ENCODE measurements around the gene KIF24. TPM values are rescaled to one million over a fixed set of nuclear protein-coding genes. Genes with fewer than 3 reads are reported as not detected.
A peak's percentile ranks its signal among the peaks of the same experiment; 100 is the strongest.
"Not testable (repeated sequence)": the region's sequence is repeated elsewhere in the genome, so short reads cannot be mapped to it uniquely, and the experiment has no call there.

The KIF24 gene
- polyA plus RNA-seq, 1 donor from 2014 or later: not detected

- no peaks in the 10 kb centered on the region for H3K27me3 Mint-ChIP-seq
- H3K4me1 Mint-ChIP-seq: peaks cover 8 to 16% (median 8%) of the 10 kb centered on the region in 3 donors
- H3K4me3 Mint-ChIP-seq: peak overlapping the region in 1 of 4 donors; percentile 44
- no peaks in the 10 kb centered on the region for H3K9me3 Mint-ChIP-seq
- peaks cover 1% of the 10 kb centered on the region for H3K36me3 Mint-ChIP-seq
- H3K27ac Mint-ChIP-seq: peak overlapping the region in 1 of 3 donors; percentile 25
Measured at GRCh38 chr9:34326690-34327089, 2.4 kb downstream of the KIF24 start.

- peaks cover 2% of the 10 kb centered on the region for H3K27me3 Mint-ChIP-seq
- no peak overlapping the region for H3K4me3 Mint-ChIP-seq
- H3K36me3 Mint-ChIP-seq: peaks cover 2% of the 10 kb centered on the region
- H3K4me1 Mint-ChIP-seq: peaks cover 0 to 2% (median 0%) of the 10 kb centered on the region in 3 donors
- no peaks in the 10 kb centered on the region for H3K9me3 Mint-ChIP-seq
- no peak overlapping the region for H3K27ac Mint-ChIP-seq
Measured at GRCh38 chr9:34322899-34323591, 6.0 kb downstream of the KIF24 start.

- Mint-ChIP-seq H3K27ac (no peak overlapping the region), H3K4me3 (no peak overlapping the region), H3K27me3 (peaks cover 2% of the 10 kb centered on the region), H3K36me3 (peaks cover 2% of the 10 kb centered on the region), H3K9me3 (no peaks in the 10 kb centered on the region), H3K4me1 (no peaks in the 10 kb centered on the region)
Measured at GRCh38 chr9:34321451-34321850, 7.6 kb downstream of the KIF24 start.

- Mint-ChIP-seq H3K27ac (no peak overlapping the region), H3K4me1 (no peaks in the 10 kb centered on the region), H3K27me3 (peaks cover 2% of the 10 kb centered on the region), H3K4me3 (no peak overlapping the region), H3K9me3 (no peaks in the 10 kb centered on the region), H3K36me3 (peaks cover 2% of the 10 kb centered on the region)
Measured at GRCh38 chr9:34318163-34318790, 10.8 kb downstream of the KIF24 start.

DNA sequence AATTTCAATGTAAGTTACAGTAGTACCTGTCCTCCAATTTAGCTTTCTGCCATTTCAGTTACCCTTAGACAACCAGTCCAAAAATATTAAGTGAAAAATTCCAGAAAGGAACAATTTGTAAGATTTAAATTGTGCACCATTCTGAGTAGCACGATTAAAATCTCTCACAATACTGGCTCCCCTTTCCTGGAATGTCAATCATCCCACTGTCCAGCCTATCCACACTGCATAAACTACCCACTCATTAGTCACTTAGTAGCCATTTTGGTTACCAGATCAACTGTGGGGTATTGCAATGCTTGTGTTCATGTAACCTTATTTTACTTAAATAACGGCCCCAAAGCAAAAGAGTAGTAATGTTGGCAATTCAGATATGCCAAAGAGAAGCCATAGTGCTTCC, 11.6 kb downstream of the KIF24 start:
- Mint-ChIP-seq H3K27me3 (peaks cover 2% of the 10 kb centered on the region), H3K4me1 (no peaks in the 10 kb centered on the region), H3K36me3 (peaks cover 2% of the 10 kb centered on the region), H3K9me3 (no peaks in the 10 kb centered on the region), H3K4me3 (no peak overlapping the region), H3K27ac (no peak overlapping the region)

GRCh38 chr9:34311499-34312185, 17.4 kb downstream of the KIF24 start:
- no peaks in the 10 kb centered on the region for H3K27me3 Mint-ChIP-seq
- no peak overlapping the region for H3K27ac Mint-ChIP-seq
- H3K4me3 Mint-ChIP-seq: no peak overlapping the region
- H3K36me3 Mint-ChIP-seq: no peaks in the 10 kb centered on the region
- no peaks in the 10 kb centered on the region for H3K4me1 Mint-ChIP-seq
- H3K9me3 Mint-ChIP-seq: no peaks in the 10 kb centered on the region

DNA sequence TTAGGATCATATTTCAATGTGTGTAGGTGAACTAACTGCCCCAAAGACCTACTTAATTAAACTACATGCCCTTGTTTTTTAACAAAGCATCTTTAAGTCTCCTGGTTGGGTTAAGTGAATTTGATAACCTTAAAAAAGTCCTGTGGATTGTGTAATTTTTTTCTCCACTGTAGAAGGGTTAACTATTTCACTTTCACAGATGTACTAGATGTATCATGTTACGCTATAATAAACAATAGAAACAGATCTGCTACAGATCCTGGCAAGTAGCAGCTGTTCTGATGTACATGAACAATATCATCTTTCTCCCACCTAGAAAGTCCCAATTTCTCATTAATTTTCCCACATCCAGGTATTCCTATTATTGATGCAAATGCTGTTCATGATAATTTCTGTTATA, 18.9 kb downstream of the KIF24 start:
- Mint-ChIP-seq H3K4me3 (no peak overlapping the region), H3K36me3 (no peaks in the 10 kb centered on the region), H3K27ac (no peak overlapping the region), H3K9me3 (no peaks in the 10 kb centered on the region), H3K27me3 (no peaks in the 10 kb centered on the region), H3K4me1 (no peaks in the 10 kb centered on the region)

GRCh38 chr9:34308316-34308715, 20.8 kb downstream of the KIF24 start:
- H3K36me3 Mint-ChIP-seq, H3K4me1 Mint-ChIP-seq, H3K27ac Mint-ChIP-seq, H3K4me3 Mint-ChIP-seq, H3K9me3 Mint-ChIP-seq, H3K27me3 Mint-ChIP-seq: not testable (repeated sequence)

- not testable (repeated sequence) for H3K9me3 Mint-ChIP-seq, H3K4me1 Mint-ChIP-seq, H3K36me3 Mint-ChIP-seq, H3K27ac Mint-ChIP-seq, H3K4me3 Mint-ChIP-seq, H3K27me3 Mint-ChIP-seq
Measured at GRCh38 chr9:34301064-34301463, 28.0 kb downstream of the KIF24 start.

GRCh38 chr9:34292552-34292951, 36.5 kb downstream of the KIF24 start:
- H3K27ac Mint-ChIP-seq: no peak overlapping the region
- H3K4me3 Mint-ChIP-seq: no peak overlapping the region
- no peaks in the 10 kb centered on the region for H3K9me3 Mint-ChIP-seq
- no peaks in the 10 kb centered on the region for H3K36me3 Mint-ChIP-seq
- H3K4me1 Mint-ChIP-seq: peaks cover 0 to 2% (median 0%) of the 10 kb centered on the region in 3 donors
- H3K27me3 Mint-ChIP-seq: no peaks in the 10 kb centered on the region

- H3K36me3 Mint-ChIP-seq: no peaks in the 10 kb centered on the region
- no peaks in the 10 kb centered on the region for H3K27me3 Mint-ChIP-seq
Measured at GRCh38 chr9:34291423-34291822, 37.6 kb downstream of the KIF24 start.

DNA sequence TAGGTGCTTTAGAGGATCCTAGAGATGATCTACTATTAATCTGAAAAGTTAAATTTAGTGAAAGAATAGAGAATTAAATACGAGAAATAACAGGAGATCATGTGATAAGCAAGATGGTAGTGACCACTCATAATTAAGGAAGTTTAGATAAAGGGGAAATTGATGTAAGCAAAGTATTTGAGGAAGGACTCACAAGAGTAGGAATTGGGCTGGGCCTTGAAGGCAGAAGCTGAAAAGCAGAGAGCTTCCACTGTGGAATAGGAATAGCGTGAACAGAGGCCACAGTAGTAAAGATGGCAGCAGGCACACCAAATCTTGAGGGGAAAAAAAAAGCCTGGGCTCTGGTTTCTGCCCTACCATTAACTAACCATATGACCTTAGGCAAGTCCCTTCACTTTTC, 38.0 kb downstream of the KIF24 start:
- H3K4me1 Mint-ChIP-seq: peaks cover 0 to 2% (median 0%) of the 10 kb centered on the region in 3 donors
- no peaks in the 10 kb centered on the region for H3K27me3 Mint-ChIP-seq
- H3K36me3 Mint-ChIP-seq: no peaks in the 10 kb centered on the region
- no peak overlapping the region for H3K27ac Mint-ChIP-seq
- no peaks in the 10 kb centered on the region for H3K9me3 Mint-ChIP-seq
- H3K4me3 Mint-ChIP-seq: no peak overlapping the region

More at GRCh38 chr9:34291423-34291822, 37.6 kb downstream of the KIF24 start:
- Mint-ChIP-seq H3K9me3 (no peaks in the 10 kb centered on the region), H3K4me1 (peaks cover 0 to 2% (median 0%) of the 10 kb centered on the region in 3 donors), H3K27ac (no peak overlapping the region), H3K4me3 (no peak overlapping the region)

DNA sequence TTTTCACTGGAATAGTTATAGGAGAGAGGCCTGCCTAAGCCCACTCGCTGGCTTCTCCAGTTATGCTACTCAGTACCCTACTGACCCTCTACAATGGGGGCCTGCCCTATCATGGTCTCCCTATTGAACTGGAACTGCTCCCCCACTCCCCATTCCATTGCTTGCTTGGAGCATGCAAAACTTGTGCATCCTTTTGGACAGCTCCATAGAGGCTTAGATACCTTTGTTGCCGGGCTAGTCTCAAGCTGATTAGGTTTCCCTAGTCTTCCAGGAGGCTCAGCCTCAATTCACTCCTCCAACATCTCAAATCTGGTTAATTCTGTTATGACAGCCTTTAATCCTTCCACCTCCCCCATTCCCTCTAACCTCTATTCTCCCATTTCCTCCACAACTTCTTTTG, 39.9 kb downstream of the KIF24 start:
- H3K4me3 Mint-ChIP-seq: no peak overlapping the region
- no peaks in the 10 kb centered on the region for H3K9me3 Mint-ChIP-seq
- H3K36me3 Mint-ChIP-seq: no peaks in the 10 kb centered on the region
- no peaks in the 10 kb centered on the region for H3K27me3 Mint-ChIP-seq
- H3K27ac Mint-ChIP-seq: no peak overlapping the region
- peaks cover 0 to 2% (median 0%) of the 10 kb centered on the region in 3 donors for H3K4me1 Mint-ChIP-seq

GRCh38 chr9:34282096-34282495, 47.0 kb downstream of the KIF24 start:
- H3K4me3 Mint-ChIP-seq: no peak overlapping the region
- no peak overlapping the region for H3K27ac Mint-ChIP-seq

DNA sequence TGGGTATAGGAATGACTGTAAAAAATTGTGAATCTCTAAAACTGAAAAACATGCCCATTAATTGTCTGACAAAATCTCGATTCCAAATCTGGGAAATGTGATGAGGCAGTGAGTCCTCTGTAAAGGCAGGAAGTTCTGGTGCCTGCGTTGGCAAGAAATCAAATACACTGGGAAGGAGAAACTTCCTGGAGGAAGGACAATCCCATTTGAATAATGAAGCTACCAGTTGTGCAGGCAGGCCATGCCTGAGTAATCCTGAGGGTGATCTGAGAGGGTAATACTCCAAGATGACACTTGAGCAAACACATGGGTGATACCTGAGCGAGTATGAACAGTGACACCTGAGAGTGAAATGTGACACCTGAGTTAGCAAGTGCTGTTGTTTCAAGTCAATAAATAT, 49.7 kb downstream of the KIF24 start:
- Mint-ChIP-seq H3K4me3 (no peak overlapping the region), H3K36me3 (peaks cover 3% of the 10 kb centered on the region), H3K4me1 (no peaks in the 10 kb centered on the region), H3K27me3 (no peaks in the 10 kb centered on the region), H3K9me3 (no peaks in the 10 kb centered on the region), H3K27ac (no peak overlapping the region)

More at GRCh38 chr9:34282096-34282495, 47.0 kb downstream of the KIF24 start:
- peaks cover 3% of the 10 kb centered on the region for H3K36me3 Mint-ChIP-seq
- no peaks in the 10 kb centered on the region for H3K4me1 Mint-ChIP-seq
- no peaks in the 10 kb centered on the region for H3K9me3 Mint-ChIP-seq
- H3K27me3 Mint-ChIP-seq: no peaks in the 10 kb centered on the region
